PC-3 (cell line): ENCODE results near the gene DDC.

ENCODE experiments used
- EZH2phosphoT487 ChIP-seq: fragments of 300-600 bp; sonication (generic); IDR thresholded peaks from 2 replicates; pipeline ENCODE4 v1.6.1; 2018; ENCODE audit warnings: mild to moderate bottlenecking, antibody characterized with exemption, low read length, borderline replicate concordance
- TF ChIP-seq, protein P1 (sequence below): fragments of 300-600 bp; sonication (generic); conservative IDR thresholded peaks from 2 replicates; pipeline ENCODE4 v1.5.1; 2017; ENCODE audit warnings: antibody characterized with exemption, low read depth, mild to moderate bottlenecking, low read length

DNA sequence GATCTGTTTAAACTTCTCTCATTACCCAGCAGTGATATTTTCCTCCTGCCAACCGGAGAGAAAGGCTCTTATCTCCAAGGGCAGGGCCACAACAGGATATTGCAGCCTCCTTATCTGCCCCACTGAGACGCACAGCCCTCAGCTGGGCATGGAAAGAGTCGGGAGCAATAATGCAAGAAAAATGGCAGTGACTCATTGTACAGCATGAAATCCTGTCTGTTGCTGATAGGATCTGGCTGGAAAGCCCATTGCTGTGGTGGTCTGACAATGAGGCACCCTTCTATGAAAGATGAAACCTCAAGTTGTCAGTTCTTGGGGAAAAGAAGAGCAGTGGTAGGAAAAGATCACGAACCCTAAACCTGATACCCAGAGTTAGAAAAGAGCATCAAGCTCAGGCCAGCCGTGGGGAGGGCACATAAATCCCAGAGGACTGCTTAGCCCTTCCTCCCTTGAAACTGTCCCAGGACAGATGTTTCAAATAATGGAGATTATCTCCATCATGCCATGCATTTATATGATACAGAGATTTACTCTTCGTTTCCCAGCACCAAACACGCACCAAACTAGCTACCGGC is 68.0 kb downstream of the DDC start:
- TF ChIP-seq, protein P1, sequence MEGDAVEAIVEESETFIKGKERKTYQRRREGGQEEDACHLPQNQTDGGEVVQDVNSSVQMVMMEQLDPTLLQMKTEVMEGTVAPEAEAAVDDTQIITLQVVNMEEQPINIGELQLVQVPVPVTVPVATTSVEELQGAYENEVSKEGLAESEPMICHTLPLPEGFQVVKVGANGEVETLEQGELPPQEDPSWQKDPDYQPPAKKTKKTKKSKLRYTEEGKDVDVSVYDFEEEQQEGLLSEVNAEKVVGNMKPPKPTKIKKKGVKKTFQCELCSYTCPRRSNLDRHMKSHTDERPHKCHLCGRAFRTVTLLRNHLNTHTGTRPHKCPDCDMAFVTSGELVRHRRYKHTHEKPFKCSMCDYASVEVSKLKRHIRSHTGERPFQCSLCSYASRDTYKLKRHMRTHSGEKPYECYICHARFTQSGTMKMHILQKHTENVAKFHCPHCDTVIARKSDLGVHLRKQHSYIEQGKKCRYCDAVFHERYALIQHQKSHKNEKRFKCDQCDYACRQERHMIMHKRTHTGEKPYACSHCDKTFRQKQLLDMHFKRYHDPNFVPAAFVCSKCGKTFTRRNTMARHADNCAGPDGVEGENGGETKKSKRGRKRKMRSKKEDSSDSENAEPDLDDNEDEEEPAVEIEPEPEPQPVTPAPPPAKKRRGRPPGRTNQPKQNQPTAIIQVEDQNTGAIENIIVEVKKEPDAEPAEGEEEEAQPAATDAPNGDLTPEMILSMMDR: no peak
- no peak for TF ChIP-seq EZH2phosphoT487
